SK-N-SH (cell line): ENCODE measurements around the gene PIGN. TPM values are rescaled to one million over a fixed set of nuclear protein-coding genes. Genes with fewer than 3 reads are reported as not detected.

Experiments used
- CTCF ChIA-PET: fragments of 300-600, 350-600 bp; formaldehyde crosslinking; extraction: SDS; loops from one replicate; lab custom pipeline; 2021; lab: Yijun Ruan, JAX
- POLR2A ChIA-PET: fragments of 350-600 bp; sonication (Branson Sonifier 250); formaldehyde crosslinking; extraction: SDS; loops from one replicate; lab custom pipeline; 2020; ENCODE audit warnings: antibody characterized with exemption, inconsistent platforms; lab: Yijun Ruan, JAX
- DNase-seq: peaks from one replicate; pipeline ENCODE4 v3.0.0; 2012
- H2AFZ ChIP-seq: fragments of 200-600 bp; sonication (generic); 2 replicates; pipeline ENCODE4 v1.8.1; 2016; ENCODE audit warnings: antibody characterized with exemption, mild to moderate bottlenecking, low read depth
- H3F3A ChIP-seq: fragments of 200-600 bp; sonication (generic); replicated peaks from 2 replicates; pipeline ENCODE3; 2016; ENCODE audit warnings: antibody characterized with exemption, mild to moderate bottlenecking; ENCODE audit not compliant: insufficient read depth
- H3K27ac ChIP-seq, 2 experiments: fragments of 200-500 bp in 1 of 2; fragments of 200-600 bp in 1 of 2; sonication (Bioruptor generic) in 1 of 2; sonication (generic), shearing (Covaris generic) in 1 of 2; 2 replicates each; pipeline versions ENCODE4 v1.5.1 to v1.6.1; 2014 to 2016; ENCODE audit warnings: low read depth in 2 of 2, inconsistent platforms in 1 of 2, low read length in 1 of 2, mild to moderate bottlenecking in 1 of 2, mixed read lengths in 1 of 2
- H3K27me3 ChIP-seq: fragments of 200-600 bp; sonication (generic), shearing (Covaris generic); 2 replicates; pipeline ENCODE4 v1.6.1; 2016; ENCODE audit warnings: mixed run types; ENCODE audit not compliant: insufficient read depth
- H3K36me3 ChIP-seq, 2 experiments: fragments of 200-500 bp in 1 of 2; fragments of 200-600 bp in 1 of 2; sonication (Bioruptor generic) in 1 of 2; sonication (generic) in 1 of 2; replicated peaks in 1 of 2; 2 replicates each; pipeline versions ENCODE3 to v1.5.1; 2014 to 2016; ENCODE audit warnings: low read length in 1 of 2, mild to moderate bottlenecking in 1 of 2; ENCODE audit not compliant: insufficient read depth in 2 of 2, control insufficient read depth in 1 of 2
- H3K4me1 ChIP-seq, 2 experiments: fragments of 200-500 bp in 1 of 2; fragments of 200-600 bp in 1 of 2; sonication (Bioruptor generic) in 1 of 2; sonication (generic), shearing (Covaris generic) in 1 of 2; 2 replicates each; pipeline versions ENCODE4 v1.5.1 to v1.6.1; 2014 to 2016; ENCODE audit warnings: low read depth in 1 of 2, low read length in 1 of 2, mixed run types in 1 of 2; ENCODE audit not compliant: insufficient read depth in 2 of 2, control insufficient read depth in 1 of 2
- H3K4me2 ChIP-seq: fragments of 200-600 bp; sonication (generic), shearing (Covaris generic); 2 replicates; pipeline ENCODE4 v1.6.1; 2017; ENCODE audit warnings: mixed run types
- H3K4me3 ChIP-seq, 2 experiments: fragments of 200-500 bp in 1 of 2; fragments of 200-600 bp in 1 of 2; sonication (Bioruptor generic) in 1 of 2; sonication (generic), shearing (Covaris generic) in 1 of 2; 2 replicates each; pipeline versions ENCODE4 v1.5.1 to v1.8.1; 2014 to 2016; ENCODE audit warnings: low read depth in 2 of 2, inconsistent platforms in 1 of 2, low read length in 1 of 2, mild to moderate bottlenecking in 1 of 2, mixed read lengths in 1 of 2, moderate library complexity in 1 of 2
- H3K79me2 ChIP-seq: fragments of 200-600 bp; sonication (generic); 2 replicates; pipeline ENCODE4 v1.8.1; 2017; ENCODE audit warnings: mild to moderate bottlenecking; ENCODE audit not compliant: insufficient read depth
- H3K9ac ChIP-seq: fragments of 200-600 bp; sonication (generic); 2 replicates; pipeline ENCODE4 v1.6.1; 2017; ENCODE audit warnings: mixed run types
- H3K9me2 ChIP-seq: fragments of 200-600 bp; sonication (generic); 2 replicates; pipeline ENCODE4 v1.6.1; 2017; ENCODE audit warnings: mixed run types
- H3K9me3 ChIP-seq: fragments of 200-600 bp; sonication (generic); 2 replicates; pipeline ENCODE4 v1.6.1; 2017; ENCODE audit warnings: mixed run types, mild to moderate bottlenecking, moderate library complexity
- H4K20me1 ChIP-seq: fragments of 200-600 bp; sonication (generic); 2 replicates; pipeline ENCODE4 v1.6.1; 2017; ENCODE audit warnings: mild to moderate bottlenecking, mixed run types; ENCODE audit not compliant: insufficient read depth
- ELF1 ChIP-seq: IDR thresholded peaks from 2 replicates; pipeline ENCODE4 v1.4.0; 2012
- EP300 ChIP-seq, 2 experiments: IDR thresholded peaks; 2 replicates each; pipeline versions ENCODE4 v1.4.0 to v1.6.1; 2012; ENCODE audit warnings: borderline replicate concordance in 1 of 2, low read depth in 1 of 2, low read length in 1 of 2
- EZH2phosphoT487 ChIP-seq: fragments of 200-600 bp; sonication (generic); IDR thresholded peaks from 2 replicates; pipeline ENCODE4 v1.6.1; 2017; ENCODE audit warnings: low read depth, mixed run types, mild to moderate bottlenecking, antibody characterized with exemption, moderate library complexity, borderline replicate concordance
- FOSL2 ChIP-seq: IDR thresholded peaks from 2 replicates; pipeline ENCODE4 v1.4.0; 2012; ENCODE audit warnings: low read depth, mild to moderate bottlenecking, moderate library complexity, borderline replicate concordance
- FOXJ3 ChIP-seq: sonication (generic); formaldehyde crosslinking; IDR thresholded peaks from 2 replicates; pipeline ENCODE4 v1.5.1; 2020; ENCODE audit warnings: mild to moderate bottlenecking, missing genetic modification reagents
- FOXM1 ChIP-seq: IDR thresholded peaks from 2 replicates; pipeline ENCODE4 v1.4.0; 2012; ENCODE audit warnings: low read depth, mild to moderate bottlenecking
- GATA2 ChIP-seq: sonication (generic); formaldehyde crosslinking; IDR thresholded peaks from 2 replicates; pipeline ENCODE4 v1.5.0; 2020; ENCODE audit warnings: mild to moderate bottlenecking, missing genetic modification reagents
- NFIC ChIP-seq: IDR thresholded peaks from 2 replicates; pipeline ENCODE4 v1.4.0; 2012; ENCODE audit warnings: borderline replicate concordance
- RFX5 ChIP-seq: IDR thresholded peaks from 2 replicates; pipeline ENCODE4 v1.6.1; 2012; ENCODE audit warnings: mild to moderate bottlenecking, improper control_type of control experiment, low read length
- RXRA ChIP-seq: IDR thresholded peaks from 2 replicates; pipeline ENCODE4 v1.4.0; 2012; ENCODE audit warnings: low read depth, mild to moderate bottlenecking, borderline replicate concordance
- TAF1 ChIP-seq: IDR thresholded peaks from 2 replicates; pipeline ENCODE4 v1.6.1; 2012; ENCODE audit warnings: low read depth, mild to moderate bottlenecking, low read length, moderate library complexity, borderline replicate concordance
- TCF12 ChIP-seq: IDR thresholded peaks from 2 replicates; pipeline ENCODE4 v1.4.0; 2012
- TEAD4 ChIP-seq: IDR thresholded peaks from 2 replicates; pipeline ENCODE4 v1.4.0; 2012; ENCODE audit warnings: mild to moderate bottlenecking, borderline replicate concordance; ENCODE audit not compliant: insufficient read depth
- YY1 ChIP-seq: IDR thresholded peaks from 2 replicates; pipeline ENCODE4 v1.4.0; 2012; ENCODE audit warnings: low read depth, mild to moderate bottlenecking
- WGBS: methylation state at CpG from one replicate; pipeline ENCODE4 v1.1.6; 2017; ENCODE audit warnings: low lambda C conversion rate; 5-methylcytosine and 5-hydroxymethylcytosine counted together
- polyA plus RNA-seq, 3 experiments: library from polyadenylated mRNA; depleted of rRNA; stranded (reverse); fragments of >200 nt; gene quantifications; 2 replicates each; pipeline ENCODE4 v1.2.3, GENCODE V29; 2012
- TF ChIP-seq, protein P1 (sequence below): IDR thresholded peaks from 2 replicates; pipeline ENCODE4 v1.4.0; 2012; ENCODE audit warnings: low read depth, borderline replicate concordance
- TF ChIP-seq, protein P2 (sequence below): fragments of 200-600 bp; sonication (generic); IDR thresholded peaks from 2 replicates; pipeline ENCODE4 v1.6.1; 2017; ENCODE audit warnings: antibody characterized with exemption, mild to moderate bottlenecking, moderate library complexity
- TF ChIP-seq, protein P3 (sequence below): fragments of 150-350 bp; IDR thresholded peaks from 2 replicates; pipeline ENCODE4 v1.6.1; 2016; ENCODE audit warnings: mild to moderate bottlenecking, low read depth, low read length
- TF ChIP-seq, protein P4 (sequence below): IDR thresholded peaks from 2 replicates; pipeline ENCODE4 v1.4.0; 2012; ENCODE audit warnings: low read depth

PIGN gene
- polyA plus RNA-seq, 1 of the 3 experiments (the other 2 are of a cell fraction): 6.1 TPM

DNA sequence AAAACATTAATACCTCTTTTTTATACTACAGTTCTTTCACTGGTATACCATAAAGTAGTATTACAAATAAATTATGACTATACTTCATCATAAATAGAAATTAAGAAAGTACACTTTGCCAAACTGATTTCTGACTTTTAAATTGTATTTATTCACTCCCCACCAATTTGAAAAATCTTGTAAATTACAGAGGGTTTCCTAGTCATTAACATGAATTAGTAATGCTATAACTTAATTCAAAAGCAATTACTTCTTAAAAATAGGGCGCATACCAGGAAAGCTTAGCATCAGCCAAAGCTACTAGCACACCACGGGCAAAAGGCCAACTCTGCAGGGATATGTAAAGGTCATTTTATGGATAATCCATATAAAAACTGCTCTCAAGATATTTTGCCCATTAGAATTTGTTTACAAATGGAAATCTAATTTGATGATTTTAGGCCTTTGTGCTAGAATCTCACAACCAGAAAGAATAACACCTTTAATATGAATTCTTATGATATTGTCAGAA lies 142.3 kb downstream of the PIGN start:
- H3K4me3 ChIP-seq: no peak overlapping the region
- H3K27me3 ChIP-seq: no peaks in the 10 kb centered on the region
- POLR2A ChIA-PET: no interaction called here
- CTCF ChIA-PET: interaction anchor here (1.4 to 1.7 kb wide), 3 partner anchors 29 to 144 kb away, joined by 3 to 5 read pairs (median 4); no protein-coding TSS in a partner anchor
- no peak overlapping the region for H3K4me2 ChIP-seq
- H2AFZ ChIP-seq: no peak overlapping the region
- no peak for DNase-seq
- peaks cover 5% of the 10 kb centered on the region for H3F3A ChIP-seq
- no peaks in the 10 kb centered on the region for H3K79me2 ChIP-seq
- H3K9me3 ChIP-seq: no peaks in the 10 kb centered on the region
- no peak overlapping the region for H3K9ac ChIP-seq
- no peaks in the 10 kb centered on the region for H3K9me2 ChIP-seq
- no peaks in the 10 kb centered on the region for H4K20me1 ChIP-seq
- peaks cover 10 to 12% of the 10 kb centered on the region in 2 experiments; a peak in 3 of 4 replicates for H3K4me1 ChIP-seq
- H3K27ac ChIP-seq: no peak overlapping the region; a peak in 1 of 4 replicates
- TF ChIP-seq GATA2: no peak
- TF ChIP-seq YY1: no peak
- TF ChIP-seq EZH2phosphoT487: no peak
- no peak for TF ChIP-seq NFIC
- TF ChIP-seq, protein P1, sequence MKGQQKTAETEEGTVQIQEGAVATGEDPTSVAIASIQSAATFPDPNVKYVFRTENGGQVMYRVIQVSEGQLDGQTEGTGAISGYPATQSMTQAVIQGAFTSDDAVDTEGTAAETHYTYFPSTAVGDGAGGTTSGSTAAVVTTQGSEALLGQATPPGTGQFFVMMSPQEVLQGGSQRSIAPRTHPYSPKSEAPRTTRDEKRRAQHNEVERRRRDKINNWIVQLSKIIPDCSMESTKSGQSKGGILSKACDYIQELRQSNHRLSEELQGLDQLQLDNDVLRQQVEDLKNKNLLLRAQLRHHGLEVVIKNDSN: no peak
- TF ChIP-seq, protein P2, sequence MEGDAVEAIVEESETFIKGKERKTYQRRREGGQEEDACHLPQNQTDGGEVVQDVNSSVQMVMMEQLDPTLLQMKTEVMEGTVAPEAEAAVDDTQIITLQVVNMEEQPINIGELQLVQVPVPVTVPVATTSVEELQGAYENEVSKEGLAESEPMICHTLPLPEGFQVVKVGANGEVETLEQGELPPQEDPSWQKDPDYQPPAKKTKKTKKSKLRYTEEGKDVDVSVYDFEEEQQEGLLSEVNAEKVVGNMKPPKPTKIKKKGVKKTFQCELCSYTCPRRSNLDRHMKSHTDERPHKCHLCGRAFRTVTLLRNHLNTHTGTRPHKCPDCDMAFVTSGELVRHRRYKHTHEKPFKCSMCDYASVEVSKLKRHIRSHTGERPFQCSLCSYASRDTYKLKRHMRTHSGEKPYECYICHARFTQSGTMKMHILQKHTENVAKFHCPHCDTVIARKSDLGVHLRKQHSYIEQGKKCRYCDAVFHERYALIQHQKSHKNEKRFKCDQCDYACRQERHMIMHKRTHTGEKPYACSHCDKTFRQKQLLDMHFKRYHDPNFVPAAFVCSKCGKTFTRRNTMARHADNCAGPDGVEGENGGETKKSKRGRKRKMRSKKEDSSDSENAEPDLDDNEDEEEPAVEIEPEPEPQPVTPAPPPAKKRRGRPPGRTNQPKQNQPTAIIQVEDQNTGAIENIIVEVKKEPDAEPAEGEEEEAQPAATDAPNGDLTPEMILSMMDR: no peak
- TF ChIP-seq, all 33 proteins: peak for 0
- H3K36me3 ChIP-seq: no peaks in the 10 kb centered on the region
- WGBS: 42% methylated on average over 2 of the region's 2 CpGs

DNA sequence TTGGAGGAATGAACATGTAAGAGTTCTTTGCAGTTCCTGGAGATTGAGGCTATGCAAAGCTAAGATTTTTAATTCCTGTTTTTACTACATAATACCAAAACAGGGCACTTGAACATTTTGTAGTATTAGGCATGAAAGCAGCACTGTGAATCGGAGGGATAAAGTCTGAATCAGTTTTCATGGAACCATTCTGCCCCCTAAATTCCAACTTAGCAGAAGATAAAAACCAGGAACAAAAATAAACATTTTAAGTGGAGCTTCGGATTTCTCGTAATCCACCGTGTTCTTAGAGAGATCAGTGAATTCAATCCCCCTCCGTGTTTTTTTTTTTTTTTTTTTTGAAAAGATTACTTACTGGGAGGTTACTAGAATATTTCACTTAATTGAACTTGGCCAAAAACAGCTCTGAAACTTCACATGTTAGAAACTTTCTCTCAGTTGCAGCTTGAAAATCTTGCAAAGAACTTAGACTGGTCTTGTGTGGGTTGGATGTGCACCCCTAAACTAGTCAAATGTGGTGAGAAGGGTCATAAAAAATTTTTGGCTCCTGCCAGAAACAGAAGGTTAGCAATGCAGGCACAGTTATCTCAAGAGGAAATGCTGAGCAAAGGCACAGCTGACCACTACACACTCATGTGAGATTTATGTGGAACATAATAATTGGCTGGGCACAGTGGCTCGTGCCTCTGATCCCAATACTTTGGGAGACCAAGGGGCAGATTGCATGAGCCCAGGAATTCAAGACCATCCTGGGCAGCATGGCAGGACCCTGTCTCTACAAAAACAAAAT lies 148.7 kb downstream of the PIGN start:
- Histone ChIP-seq H3K9me2 (no peaks in the 10 kb centered on the region), H2AFZ (no peak overlapping the region), H3K4me1 (no peaks in the 10 kb centered on the region; a peak in 1 of 4 replicates), H3K4me2 (no peak overlapping the region), H3K36me3 (no peaks in the 10 kb centered on the region), H3K9me3 (no peaks in the 10 kb centered on the region), H3K79me2 (no peaks in the 10 kb centered on the region), H3K4me3 (no peak overlapping the region), H3F3A (peaks cover 5% of the 10 kb centered on the region), H3K9ac (no peak overlapping the region), H3K27me3 (no peaks in the 10 kb centered on the region), H3K27ac (no peak overlapping the region), H4K20me1 (no peaks in the 10 kb centered on the region)
- WGBS: 81% methylated on average over 6 of the region's 6 CpGs
- POLR2A ChIA-PET: no interaction called here
- TF ChIP-seq ELF1 (no peak), FOXJ3 (CRISPR knock-in tag) (no peak), FOSL2 (no peak), TAF1 (no peak), TCF12 (no peak), TEAD4 (no peak), FOXM1 (no peak), RFX5 (no peak), EP300 (IDR thresholded peaks at IDR 0.05; ENCODE audit: borderline replicate concordance in 1 of 2, low read depth in 1 of 2, low read length in 1 of 2) (no peak), GATA2 (no peak), RXRA (no peak), YY1 (no peak)
- TF ChIP-seq, protein P3, sequence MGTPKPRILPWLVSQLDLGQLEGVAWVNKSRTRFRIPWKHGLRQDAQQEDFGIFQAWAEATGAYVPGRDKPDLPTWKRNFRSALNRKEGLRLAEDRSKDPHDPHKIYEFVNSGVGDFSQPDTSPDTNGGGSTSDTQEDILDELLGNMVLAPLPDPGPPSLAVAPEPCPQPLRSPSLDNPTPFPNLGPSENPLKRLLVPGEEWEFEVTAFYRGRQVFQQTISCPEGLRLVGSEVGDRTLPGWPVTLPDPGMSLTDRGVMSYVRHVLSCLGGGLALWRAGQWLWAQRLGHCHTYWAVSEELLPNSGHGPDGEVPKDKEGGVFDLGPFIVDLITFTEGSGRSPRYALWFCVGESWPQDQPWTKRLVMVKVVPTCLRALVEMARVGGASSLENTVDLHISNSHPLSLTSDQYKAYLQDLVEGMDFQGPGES: no peak
- TF ChIP-seq, protein P4, sequence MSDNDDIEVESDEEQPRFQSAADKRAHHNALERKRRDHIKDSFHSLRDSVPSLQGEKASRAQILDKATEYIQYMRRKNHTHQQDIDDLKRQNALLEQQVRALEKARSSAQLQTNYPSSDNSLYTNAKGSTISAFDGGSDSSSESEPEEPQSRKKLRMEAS: no peak
- no peak for DNase-seq
- CTCF ChIA-PET: interaction anchor here (0.6 to 1.5 kb wide), 4 partner anchors 77 to 488 kb away, joined by 3 to 4 read pairs (median 4); no protein-coding TSS in a partner anchor
